K562 (cell line): Measurements from ENCODE around the gene ZSWIM4. TPM values are rescaled to one million over a fixed set of nuclear protein-coding genes. Genes with fewer than 3 reads are reported as not detected.

ENCODE experiments used
- ATAC-seq: fragments of 200-7000 bp; cut with Tn5 transposase; 3 replicates; pipeline ENCODE4 v1.9.1; 2020; ENCODE audit warnings: moderate library complexity
- BruUV-seq: library from RNA; stranded (reverse); fragments of 400-500 nt; replicated peaks from 2 replicates; lab custom pipeline; 2021; lab: Mats Ljungman, UMichigan
- CTCF ChIA-PET: fragments of 300-600 bp; formaldehyde crosslinking; extraction: SDS; loops from one replicate; lab custom pipeline; 2021; ENCODE audit warnings: low intra/inter-chr PET ratio; lab: Yijun Ruan, JAX
- POLR2A ChIA-PET: fragments of 300-600, 350-650 bp; sonication (Branson Sonifier 250); formaldehyde crosslinking; extraction: SDS; loops from one replicate; lab custom pipeline; 2021; ENCODE audit warnings: antibody characterized with exemption, inconsistent platforms; lab: Yijun Ruan, JAX
- DNase-seq, 4 experiments: peaks; one replicate each; pipeline versions ENCODE4 v3.0.0 to v3.0.0-alpha.2; 2011 to 2018; ENCODE audit warnings: low spot score in 3 of 4, mixed read lengths in 3 of 4; ENCODE audit errors: extremely low read depth in 1 of 4
- FAIRE-seq: peaks from 2 replicates; lab custom pipeline; 2011; peaks lifted over from hg19 to GRCh38; lab: Jason Lieb, UNC
- H2AFZ ChIP-seq: 2 replicates; pipeline ENCODE4 v1.6.0; 2011; ENCODE audit warnings: low read depth, low read length, control low read depth, inconsistent platforms
- H3K27ac ChIP-seq: fragments of 200-600 bp; 3 replicates; pipeline ENCODE4 v1.8.0; 2011; ENCODE audit warnings: low read depth, mild to moderate bottlenecking, control low read depth, inconsistent platforms, low read length, moderate library complexity, mixed read lengths; ENCODE audit errors: extremely low read depth
- H3K27me3 ChIP-seq, 2 experiments: fragments of 300-600 bp in 1 of 2; 2 replicates in 1 of 2; 3 replicates in 1 of 2; pipeline versions ENCODE4 v1.6.0 to v1.8.0; 2011; ENCODE audit warnings: inconsistent platforms in 2 of 2, low read length in 2 of 2, mild to moderate bottlenecking in 1 of 2, mixed read lengths in 1 of 2, moderate library complexity in 1 of 2; ENCODE audit not compliant: control insufficient read depth in 2 of 2, insufficient read depth in 2 of 2
- H3K36me3 ChIP-seq: fragments of 300-600 bp; 3 replicates; pipeline ENCODE4 v1.8.0; 2011; ENCODE audit warnings: mild to moderate bottlenecking, low read length, inconsistent platforms; ENCODE audit not compliant: control insufficient read depth, insufficient read depth
- H3K4me1 ChIP-seq, 2 experiments: fragments of 200-600 bp in 1 of 2; replicated peaks in 1 of 2; 2 replicates in 1 of 2; 3 replicates in 1 of 2; pipeline versions ENCODE4 v1.5.1 to v1.8.0; 2011; ENCODE audit warnings: inconsistent platforms in 2 of 2, low read length in 2 of 2, mild to moderate bottlenecking in 1 of 2, mixed read lengths in 1 of 2, moderate library complexity in 1 of 2; ENCODE audit not compliant: control insufficient read depth in 2 of 2, insufficient read depth in 2 of 2
- H3K4me2 ChIP-seq: 2 replicates; pipeline ENCODE4 v1.6.1; 2011; ENCODE audit warnings: low read length, control low read depth, inconsistent platforms, mixed read lengths; ENCODE audit not compliant: insufficient read depth
- H3K4me3 ChIP-seq: fragments of 200-600 bp; sonication (generic), shearing (Covaris generic); 2 replicates; pipeline ENCODE4 v1.5.1; 2016; ENCODE audit warnings: control low read depth, inconsistent platforms
- H3K79me2 ChIP-seq: fragments of 200-600 bp; 3 replicates; pipeline ENCODE4 v1.8.0; 2011; ENCODE audit warnings: low read length, inconsistent platforms; ENCODE audit not compliant: control insufficient read depth, insufficient read depth
- H3K9ac ChIP-seq, 2 experiments: 2 replicates each; pipeline versions ENCODE4 v1.6.0 to v1.6.1; 2011; ENCODE audit warnings: low read depth in 2 of 2, low read length in 2 of 2, control low read depth in 1 of 2, inconsistent platforms in 1 of 2, mild to moderate bottlenecking in 1 of 2, mixed read lengths in 1 of 2; ENCODE audit not compliant: insufficient read depth in 1 of 2
- H3K9me1 ChIP-seq: one replicate; pipeline ENCODE4 v1.6.0; 2011; ENCODE audit warnings: inconsistent platforms, mild to moderate bottlenecking, low read length, moderate library complexity; ENCODE audit not compliant: control insufficient read depth, insufficient read depth
- H3K9me3 ChIP-seq: replicated peaks from 2 replicates; pipeline ENCODE4 v1.5.1; 2011; ENCODE audit warnings: low read depth, low read length, inconsistent platforms; ENCODE audit not compliant: control insufficient read depth, insufficient read depth
- H4K20me1 ChIP-seq: replicated peaks from 2 replicates; pipeline ENCODE4 v1.6.1; 2011; ENCODE audit warnings: low read length, inconsistent platforms, mixed read lengths; ENCODE audit not compliant: control insufficient read depth, insufficient read depth
- BCOR ChIP-seq: fragments of 450-650 bp; IDR thresholded peaks from 2 replicates; pipeline ENCODE4 v1.6.1; 2016
- HOXB6 ChIP-seq: fragments of 250-450 bp; sonication (Bioruptor Pico); IDR thresholded peaks from 2 replicates; pipeline ENCODE4 v1.5.1; 2022; ENCODE audit warnings: mild to moderate bottlenecking, borderline replicate concordance
- ILK ChIP-seq: fragments of 450-650 bp; IDR thresholded peaks from 2 replicates; pipeline ENCODE4 v1.6.1; 2016; ENCODE audit warnings: missing genetic modification characterization, low read depth, mild to moderate bottlenecking, missing compliant biosample characterization, moderate library complexity, borderline replicate concordance
- KDM1A ChIP-seq, 2 experiments: fragments of 450-650 bp; IDR thresholded peaks; 2 replicates each; pipeline ENCODE4 v1.6.1; 2016; ENCODE audit warnings: mild to moderate bottlenecking in 2 of 2
- MED1 ChIP-seq: sonication (generic); formaldehyde crosslinking; IDR thresholded peaks from 2 replicates; pipeline ENCODE4 v1.8.1; 2023; ENCODE audit warnings: missing genetic modification reagents, borderline replicate concordance
- RBM25 ChIP-seq: fragments of 200-400 bp; formaldehyde crosslinking; IDR thresholded peaks from 2 replicates; pipeline ENCODE4 v1.6.1; 2018; ENCODE audit warnings: low read length, low read depth, moderate library complexity; ENCODE audit not compliant: severe bottlenecking
- SAFB2 ChIP-seq: fragments of 200-400 bp; formaldehyde crosslinking; IDR thresholded peaks from 2 replicates; pipeline ENCODE4 v1.6.1; 2018; ENCODE audit warnings: borderline replicate concordance, low read length, low read depth, moderate library complexity; ENCODE audit not compliant: severe bottlenecking
- SIX5 ChIP-seq, 2 experiments: IDR thresholded peaks; 2 replicates each; pipeline ENCODE4 v1.6.1; 2011; ENCODE audit warnings: low read length in 2 of 2, borderline replicate concordance in 1 of 2, low read depth in 1 of 2, mild to moderate bottlenecking in 1 of 2, moderate library complexity in 1 of 2; ENCODE audit not compliant: insufficient read depth in 1 of 2
- SOX6 ChIP-seq: fragments of 450-650 bp; IDR thresholded peaks from 2 replicates; pipeline ENCODE4 v1.6.1; 2014; ENCODE audit warnings: mild to moderate bottlenecking
- U2AF2 ChIP-seq: fragments of 200-400 bp; formaldehyde crosslinking; optimal IDR thresholded peaks from 2 replicates; pipeline ENCODE3; 2017; ENCODE audit warnings: low read depth, mild to moderate bottlenecking, low read length
- ZBTB7A ChIP-seq: IDR thresholded peaks from 2 replicates; pipeline ENCODE4 v1.6.1; 2011; ENCODE audit warnings: low read depth, mild to moderate bottlenecking, low read length, moderate library complexity, borderline replicate concordance; ENCODE audit not compliant: control insufficient read depth
- ZFP36 ChIP-seq: fragments of 150-350 bp; IDR thresholded peaks from 2 replicates; pipeline ENCODE4 v1.6.1; 2018; ENCODE audit warnings: low read length, low read depth; ENCODE audit not compliant: partially characterized antibody
- in situ Hi-C: fragments of 300-500 bp; cut with MboI; formaldehyde crosslinking; loops from 4 replicates; pipeline ENCODE4 v1.15.0; 2018; ENCODE audit warnings: inconsistent platforms, mixed read lengths
- intact Hi-C: fragments of 100-400 bp; cut with micrococcal nuclease; formaldehyde crosslinking; loops from 2 replicates; pipeline ENCODE4 v1.14.2; 2022
- polyA plus RNA-seq, 8 experiments: library from polyadenylated mRNA; depleted of rRNA in 4 of 8; stranded (reverse) in 5 of 8; unstranded in 3 of 8; fragments of >200 nt; fragmentation: Nextera tagmentation in 2 of 8; fragmentation: Illumina TruSeq in 1 of 8; extraction: Ambion mirVana in 2 of 8; extraction: Trizol in 1 of 8; gene quantifications; 2 replicates each; pipeline versions ENCODE4 v1.2.1 to v1.2.3, GENCODE V29; 2011 to 2014; ENCODE audit warnings: inconsistent platforms in 1 of 8, missing spikeins in 1 of 8
- total RNA-seq, 7 experiments: library from RNA; depleted of rRNA in 6 of 7; stranded (reverse); fragments of >200 nt in 6 of 7; fragmentation: Illumina TruSeq in 2 of 7; extraction: Trizol in 2 of 7; gene quantifications; 2 replicates each; pipeline versions ENCODE4 v1.2.1 to v1.2.3, GENCODE V29; 2011 to 2021; ENCODE audit warnings: low replicate concordance in 1 of 7
- TF ChIP-seq, protein P1 (sequence below), 2 experiments: IDR thresholded peaks in 1 of 2; conservative IDR thresholded peaks in 1 of 2; 2 replicates each; pipeline ENCODE4 v1.6.1; 2016; ENCODE audit warnings: low read depth in 2 of 2, mild to moderate bottlenecking in 1 of 2, missing compliant biosample characterization in 1 of 2, missing genetic modification characterization in 1 of 2, moderate library complexity in 1 of 2
- TF ChIP-seq, protein P2 (sequence below): fragments of 450-650 bp; IDR thresholded peaks from 2 replicates; pipeline ENCODE4 v1.6.1; 2014; ENCODE audit warnings: low read depth, mild to moderate bottlenecking, moderate library complexity, borderline replicate concordance

The ZSWIM4 gene
- total and polyA plus RNA-seq, 9 of the 15 experiments (the other 6 are each of a cell fraction or from before 2014, with no cell fraction given) = 0.25 to 3.7 (median 0.79) TPM; not detected in 2

DNA sequence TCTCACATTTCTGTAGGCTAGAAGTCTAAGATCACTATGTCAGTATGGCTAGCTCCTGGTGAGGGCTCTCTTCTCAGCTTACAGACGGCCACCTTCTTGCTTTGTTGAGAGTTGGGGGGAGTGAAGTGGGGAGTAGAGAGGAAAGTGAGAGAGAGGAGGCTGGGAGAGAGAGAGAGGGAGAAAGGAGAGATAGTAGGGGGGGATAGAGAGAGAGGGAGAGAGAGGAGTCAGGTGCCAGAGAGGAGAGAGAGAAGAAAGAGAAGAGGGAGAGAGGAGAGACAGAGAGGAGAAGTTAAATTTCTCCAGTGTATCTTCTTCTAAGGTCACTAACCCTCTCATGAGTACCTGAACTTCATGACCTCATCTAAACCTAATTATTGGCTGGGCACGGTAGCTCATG is 28.7 kb downstream of the ZSWIM4 start (continued):
- TF ChIP-seq, protein P1, sequence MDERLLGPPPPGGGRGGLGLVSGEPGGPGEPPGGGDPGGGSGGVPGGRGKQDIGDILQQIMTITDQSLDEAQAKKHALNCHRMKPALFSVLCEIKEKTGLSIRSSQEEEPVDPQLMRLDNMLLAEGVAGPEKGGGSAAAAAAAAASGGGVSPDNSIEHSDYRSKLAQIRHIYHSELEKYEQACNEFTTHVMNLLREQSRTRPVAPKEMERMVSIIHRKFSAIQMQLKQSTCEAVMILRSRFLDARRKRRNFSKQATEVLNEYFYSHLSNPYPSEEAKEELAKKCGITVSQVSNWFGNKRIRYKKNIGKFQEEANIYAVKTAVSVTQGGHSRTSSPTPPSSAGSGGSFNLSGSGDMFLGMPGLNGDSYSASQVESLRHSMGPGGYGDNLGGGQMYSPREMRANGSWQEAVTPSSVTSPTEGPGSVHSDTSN (CRISPR knock-in tag; IDR thresholded peaks at IDR 0.05; ENCODE audit: low read depth) = no peak
- TF ChIP-seq, protein P1 (tag; conservative IDR thresholded peaks at IDR 0.05; ENCODE audit: low read depth) = no peak
- TF ChIP-seq, protein P2, sequence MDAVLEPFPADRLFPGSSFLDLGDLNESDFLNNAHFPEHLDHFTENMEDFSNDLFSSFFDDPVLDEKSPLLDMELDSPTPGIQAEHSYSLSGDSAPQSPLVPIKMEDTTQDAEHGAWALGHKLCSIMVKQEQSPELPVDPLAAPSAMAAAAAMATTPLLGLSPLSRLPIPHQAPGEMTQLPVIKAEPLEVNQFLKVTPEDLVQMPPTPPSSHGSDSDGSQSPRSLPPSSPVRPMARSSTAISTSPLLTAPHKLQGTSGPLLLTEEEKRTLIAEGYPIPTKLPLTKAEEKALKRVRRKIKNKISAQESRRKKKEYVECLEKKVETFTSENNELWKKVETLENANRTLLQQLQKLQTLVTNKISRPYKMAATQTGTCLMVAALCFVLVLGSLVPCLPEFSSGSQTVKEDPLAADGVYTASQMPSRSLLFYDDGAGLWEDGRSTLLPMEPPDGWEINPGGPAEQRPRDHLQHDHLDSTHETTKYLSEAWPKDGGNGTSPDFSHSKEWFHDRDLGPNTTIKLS = no peak
- no peak for TF ChIP-seq HOXB6 (CRISPR knock-in tag)
- TF ChIP-seq ZBTB7A = no peak
- TF ChIP-seq, all 486 proteins: peak for 0

DNA sequence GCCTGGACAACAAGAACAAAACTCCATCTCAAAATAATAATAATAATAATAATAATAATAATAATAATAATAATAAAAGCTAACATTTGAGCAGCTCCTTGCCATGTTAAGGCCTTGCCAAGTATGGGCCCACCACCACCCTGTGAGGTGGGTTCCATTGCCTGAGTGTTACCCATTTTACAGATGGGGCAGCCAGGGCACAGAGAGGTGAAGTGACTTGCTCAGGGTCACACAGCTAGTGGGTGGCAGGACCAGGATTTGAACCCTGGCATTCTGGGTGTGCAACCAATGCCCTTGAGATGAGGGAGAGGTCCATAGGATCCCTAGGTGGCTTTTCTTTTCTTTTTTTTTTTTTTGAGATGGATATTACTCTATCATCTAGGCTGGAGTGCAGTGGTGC is 29.5 kb downstream of the ZSWIM4 start:
- CTCF ChIA-PET = no interaction called here
- H3K9me1 ChIP-seq = no peaks in the 10 kb centered on the region
- H3K27me3 ChIP-seq = no peaks in the 10 kb centered on the region
- no peak for FAIRE-seq
- no peak overlapping the region for H3K27ac ChIP-seq
- H3K9ac ChIP-seq = no peak overlapping the region
- BruUV-seq = no TSS peak
- peaks cover 7 to 18% of the 10 kb centered on the region in 2 experiments; a peak in 4 of 5 replicates for H3K4me1 ChIP-seq
- no peak overlapping the region for H2AFZ ChIP-seq
- no peaks in the 10 kb centered on the region for H3K79me2 ChIP-seq
- no peak for ATAC-seq
- H3K4me3 ChIP-seq = no peak overlapping the region
- TF ChIP-seq SAFB2 (no peak), U2AF2 (no peak), KDM1A (IDR thresholded peaks at IDR 0.05) (peak in 1 of 2 experiments; percentile 25; a peak in 1 of 4 replicates), ILK (tag) (no peak), SOX6 (no peak), BCOR (peak; percentile 77), SIX5 (IDR thresholded peaks at IDR 0.05; ENCODE audit: borderline replicate concordance in 1 of 2, insufficient read depth in 1 of 2, low read depth in 1 of 2, low read length in 2 of 2) (no peak), ZFP36 (peak; percentile 59), RBM25 (peak; percentile 59), MED1 (CRISPR knock-in tag) (no peak)
- intact Hi-C loops = loop anchor here (5.0 kb wide), 1 partner anchor 38 kb away; no protein-coding TSS in a partner anchor
- in situ Hi-C loops = no loop called here
- POLR2A ChIA-PET = interaction anchor here (0.5 to 1.0 kb wide), 3 partner anchors 12 to 15 kb away, joined by 3 to 5 read pairs (median 3); no protein-coding TSS in a partner anchor
- no peak overlapping the region for H3K4me2 ChIP-seq
- no peaks in the 10 kb centered on the region for H3K36me3 ChIP-seq
- no peaks in the 10 kb centered on the region for H3K9me3 ChIP-seq
- DNase-seq = no peak
- H4K20me1 ChIP-seq = no peaks in the 10 kb centered on the region
